GM23338 (cell line): ENCODE measurements around the gene FOXD2. TPM values are rescaled to one million over a fixed set of nuclear protein-coding genes. Genes with fewer than 3 reads are reported as not detected.

Experiments used
- ATAC-seq: fragments of 200-7000 bp; cut with Tn5 transposase; 3 replicates; pipeline ENCODE4 v1.9.1; 2020
- DNase-seq: peaks from one replicate; pipeline ENCODE4 v3.0.0-alpha.2; 2015; ENCODE audit warnings: low spot score
- H2AFZ ChIP-seq: fragments of 200-600 bp; sonication (generic); 2 replicates; pipeline ENCODE4 v1.8.0; 2016; ENCODE audit warnings: antibody characterized with exemption, mild to moderate bottlenecking, moderate library complexity
- H3F3A ChIP-seq: fragments of 200-600 bp; sonication (generic); replicated peaks from 2 replicates; pipeline ENCODE4 v1.8.0; 2017; ENCODE audit warnings: antibody characterized with exemption, mixed run types, low read depth
- H3K27ac ChIP-seq: fragments of 200-600 bp; sonication (generic); 2 replicates; pipeline ENCODE4 v1.6.1; 2016; ENCODE audit warnings: low read depth
- H3K27me3 ChIP-seq: fragments of 200-600 bp; sonication (generic); 2 replicates; pipeline ENCODE4 v1.8.0; 2016; ENCODE audit warnings: mild to moderate bottlenecking, mixed run types, moderate library complexity; ENCODE audit not compliant: insufficient read depth
- H3K36me3 ChIP-seq: fragments of 200-600 bp; sonication (generic); 2 replicates; pipeline ENCODE4 v1.8.0; 2016; ENCODE audit warnings: mild to moderate bottlenecking; ENCODE audit not compliant: insufficient read depth
- H3K4me1 ChIP-seq: fragments of 200-600 bp; sonication (generic); 2 replicates; pipeline ENCODE4 v1.8.0; 2016; ENCODE audit warnings: mild to moderate bottlenecking, moderate library complexity; ENCODE audit not compliant: insufficient read depth
- H3K4me2 ChIP-seq: fragments of 200-600 bp; sonication (generic); 2 replicates; pipeline ENCODE4 v1.7.1; 2017; ENCODE audit warnings: mixed run types
- H3K4me3 ChIP-seq: fragments of 200-600 bp; sonication (generic); 2 replicates; pipeline ENCODE4 v1.6.1; 2016; ENCODE audit warnings: mixed run types
- H3K79me2 ChIP-seq: fragments of 200-600 bp; sonication (generic); replicated peaks from 2 replicates; pipeline ENCODE4 v1.8.0; 2017; ENCODE audit warnings: mild to moderate bottlenecking; ENCODE audit not compliant: insufficient read depth
- H3K9me2 ChIP-seq: fragments of 200-600 bp; sonication (generic); 2 replicates; pipeline ENCODE4 v1.8.0; 2017; ENCODE audit not compliant: insufficient read depth
- H4K20me1 ChIP-seq: fragments of 200-600 bp; sonication (generic); replicated peaks from 2 replicates; pipeline ENCODE4 v1.8.0; 2017; ENCODE audit warnings: mild to moderate bottlenecking; ENCODE audit not compliant: insufficient read depth
- H3K27ac Mint-ChIP-seq: 2 replicates; pipeline ENCODE4 v1.8.0; 2020; ENCODE audit warnings: inconsistent platforms, mild to moderate bottlenecking, moderate library complexity, mixed read lengths
- H3K27me3 Mint-ChIP-seq: 3 replicates; pipeline ENCODE4 v1.8.0; 2022; ENCODE audit warnings: low read depth, mild to moderate bottlenecking, moderate library complexity, mixed read lengths, inconsistent platforms; ENCODE audit not compliant: insufficient read depth, poor library complexity
- H3K36me3 Mint-ChIP-seq: 3 replicates; pipeline ENCODE4 v1.8.0; 2021; ENCODE audit warnings: low read depth, mild to moderate bottlenecking, inconsistent platforms, moderate library complexity, mixed read lengths
- H3K4me1 Mint-ChIP-seq: 3 replicates; pipeline ENCODE4 v1.8.0; 2020; ENCODE audit warnings: mild to moderate bottlenecking, inconsistent platforms, mixed read lengths
- H3K4me3 Mint-ChIP-seq: 3 replicates; pipeline ENCODE4 v1.8.0; 2021; ENCODE audit warnings: moderate library complexity, mild to moderate bottlenecking, inconsistent platforms, mixed read lengths
- H3K9me3 Mint-ChIP-seq: 3 replicates; pipeline ENCODE4 v1.8.0; 2020; ENCODE audit warnings: moderate library complexity, mild to moderate bottlenecking, inconsistent platforms, mixed read lengths
- CREB1 ChIP-seq: fragments of 250-450 bp; sonication (Bioruptor Pico); IDR thresholded peaks from 2 replicates; pipeline ENCODE4 v1.5.0; 2020; ENCODE audit warnings: low read depth, mild to moderate bottlenecking, moderate library complexity
- EZH2 ChIP-seq: fragments of 200-600 bp; sonication (generic); IDR thresholded peaks from one replicate; pipeline ENCODE4 v1.8.0; 2017; ENCODE audit warnings: antibody characterized with exemption, mild to moderate bottlenecking, low read depth; ENCODE audit not compliant: unreplicated experiment
- EZH2phosphoT487 ChIP-seq: fragments of 200-600 bp; sonication (generic); IDR thresholded peaks from one replicate; pipeline ENCODE4 v1.8.1; 2018; ENCODE audit warnings: antibody characterized with exemption; ENCODE audit not compliant: unreplicated experiment
- NANOG ChIP-seq: IDR thresholded peaks from 2 replicates; pipeline ENCODE4 v1.6.1; 2016; ENCODE audit warnings: antibody characterized with exemption, borderline replicate concordance
- POLR2AphosphoS5 ChIP-seq: IDR thresholded peaks from 2 replicates; pipeline ENCODE4 v1.6.1; 2016; ENCODE audit warnings: antibody characterized with exemption, low read depth
- STAT1 ChIP-seq: IDR thresholded peaks from one replicate; pipeline ENCODE4 v1.6.1; 2016; ENCODE audit warnings: antibody characterized with exemption; ENCODE audit not compliant: unreplicated experiment
- ZNF114 ChIP-seq: fragments of 250-450 bp; sonication (Bioruptor Pico); IDR thresholded peaks from 2 replicates; pipeline ENCODE4 v1.5.0; 2020; ENCODE audit warnings: mild to moderate bottlenecking, moderate library complexity
- ZNF331 ChIP-seq: fragments of 250-450 bp; sonication (Bioruptor Pico); IDR thresholded peaks from 2 replicates; pipeline ENCODE4 v1.5.0; 2020; ENCODE audit warnings: low read depth, mild to moderate bottlenecking, moderate library complexity
- polyA plus RNA-seq: library from polyadenylated mRNA; unstranded; fragments of >200 nt; fragmentation: Nextera tagmentation; extraction: Ambion mirVana; gene quantifications from 2 replicates; pipeline ENCODE4 v1.2.1, GENCODE V29; 2016
- total RNA-seq: library from RNA; depleted of rRNA; stranded (reverse); fragments of >200 nt; shearing (Covaris generic); gene quantifications from 2 replicates; pipeline ENCODE4 v1.2.3, GENCODE V29; 2014
- TF ChIP-seq, protein P1 (sequence below): IDR thresholded peaks from one replicate; pipeline ENCODE4 v1.6.1; 2018; ENCODE audit warnings: antibody characterized with exemption; ENCODE audit not compliant: unreplicated experiment
- TF ChIP-seq, protein P2 (sequence below): fragments of 250-450 bp; sonication (Bioruptor Pico); IDR thresholded peaks from 2 replicates; pipeline ENCODE4 v1.5.0; 2020; ENCODE audit warnings: mild to moderate bottlenecking, moderate library complexity
- TF ChIP-seq, protein P3 (sequence below), 2 experiments: fragments of 200-600 bp in 1 of 2; sonication (generic) in 1 of 2; conservative IDR thresholded peaks; 2 replicates each; pipeline versions ENCODE4 v1.5.1 to v1.6.1; 2016 to 2017; ENCODE audit warnings: antibody characterized with exemption in 2 of 2, low read depth in 2 of 2, mild to moderate bottlenecking in 2 of 2, moderate library complexity in 1 of 2

FOXD2 gene
- total and polyA plus RNA-seq, 2 experiments from 2014 or later: 0.28 TPM; not detected in 1

DNA sequence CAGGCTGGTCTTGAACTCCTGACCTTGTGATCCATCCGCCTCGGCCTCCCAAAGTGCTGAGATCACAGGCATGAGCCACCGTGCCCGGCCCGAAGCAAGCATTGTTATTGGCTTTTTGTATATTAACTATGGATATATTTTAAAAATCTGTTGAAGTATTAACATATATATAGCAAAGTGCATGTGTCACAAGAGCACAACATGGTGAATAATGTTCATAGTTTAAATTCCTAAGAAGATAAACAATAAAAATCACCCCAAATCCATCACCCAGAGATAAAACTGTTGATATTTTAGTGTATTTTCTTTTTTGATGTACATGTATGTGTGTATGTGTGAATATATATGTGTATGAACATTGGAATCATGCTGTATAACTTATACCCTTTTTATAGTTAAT is 30.9 kb upstream of the FOXD2 start (continued):
- TF ChIP-seq, protein P1, sequence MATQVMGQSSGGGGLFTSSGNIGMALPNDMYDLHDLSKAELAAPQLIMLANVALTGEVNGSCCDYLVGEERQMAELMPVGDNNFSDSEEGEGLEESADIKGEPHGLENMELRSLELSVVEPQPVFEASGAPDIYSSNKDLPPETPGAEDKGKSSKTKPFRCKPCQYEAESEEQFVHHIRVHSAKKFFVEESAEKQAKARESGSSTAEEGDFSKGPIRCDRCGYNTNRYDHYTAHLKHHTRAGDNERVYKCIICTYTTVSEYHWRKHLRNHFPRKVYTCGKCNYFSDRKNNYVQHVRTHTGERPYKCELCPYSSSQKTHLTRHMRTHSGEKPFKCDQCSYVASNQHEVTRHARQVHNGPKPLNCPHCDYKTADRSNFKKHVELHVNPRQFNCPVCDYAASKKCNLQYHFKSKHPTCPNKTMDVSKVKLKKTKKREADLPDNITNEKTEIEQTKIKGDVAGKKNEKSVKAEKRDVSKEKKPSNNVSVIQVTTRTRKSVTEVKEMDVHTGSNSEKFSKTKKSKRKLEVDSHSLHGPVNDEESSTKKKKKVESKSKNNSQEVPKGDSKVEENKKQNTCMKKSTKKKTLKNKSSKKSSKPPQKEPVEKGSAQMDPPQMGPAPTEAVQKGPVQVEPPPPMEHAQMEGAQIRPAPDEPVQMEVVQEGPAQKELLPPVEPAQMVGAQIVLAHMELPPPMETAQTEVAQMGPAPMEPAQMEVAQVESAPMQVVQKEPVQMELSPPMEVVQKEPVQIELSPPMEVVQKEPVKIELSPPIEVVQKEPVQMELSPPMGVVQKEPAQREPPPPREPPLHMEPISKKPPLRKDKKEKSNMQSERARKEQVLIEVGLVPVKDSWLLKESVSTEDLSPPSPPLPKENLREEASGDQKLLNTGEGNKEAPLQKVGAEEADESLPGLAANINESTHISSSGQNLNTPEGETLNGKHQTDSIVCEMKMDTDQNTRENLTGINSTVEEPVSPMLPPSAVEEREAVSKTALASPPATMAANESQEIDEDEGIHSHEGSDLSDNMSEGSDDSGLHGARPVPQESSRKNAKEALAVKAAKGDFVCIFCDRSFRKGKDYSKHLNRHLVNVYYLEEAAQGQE: no peak
- TF ChIP-seq POLR2AphosphoS5 (no peak), EZH2 (no peak), ZNF331 (CRISPR knock-in tag) (no peak), EZH2phosphoT487 (no peak)

DNA sequence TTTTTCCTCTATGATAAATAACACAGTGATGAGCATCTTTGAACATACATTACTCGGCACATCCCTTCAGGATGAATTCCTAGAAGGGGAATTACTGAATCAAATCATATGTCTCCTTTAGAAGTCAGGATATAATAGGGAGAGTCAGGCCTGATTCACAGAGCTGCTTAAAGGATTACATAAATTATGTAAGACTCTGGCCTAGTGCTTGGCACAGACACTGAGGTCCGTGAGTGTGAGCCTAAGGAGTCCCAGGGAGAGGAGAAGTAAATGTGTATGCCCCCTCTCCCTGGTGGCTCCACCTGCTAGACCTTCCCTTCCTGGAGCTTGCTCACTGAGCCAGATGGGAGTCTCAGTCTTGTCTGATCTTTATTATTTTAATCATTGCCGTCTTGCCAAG is 30.4 kb upstream of the FOXD2 start:
- Mint-ChIP-seq H3K4me3 (no peak overlapping the region), H3K4me1 (peaks cover 2% of the 10 kb centered on the region; the same call in 1 of the 3 replicates), H3K9me3 (no peaks in the 10 kb centered on the region), H3K27me3 (peaks cover 8% of the 10 kb centered on the region), H3K27ac (no peak overlapping the region), H3K36me3 (no peaks in the 10 kb centered on the region)
- ATAC-seq: no peak
- Histone ChIP-seq H3K36me3 (no peaks in the 10 kb centered on the region), H3K4me3 (no peak overlapping the region), H3K4me2 (no peak overlapping the region), H3K79me2 (no peaks in the 10 kb centered on the region), H2AFZ (no peak overlapping the region), H3K4me1 (no peaks in the 10 kb centered on the region), H3K27me3 (0 out of 2 replicates have a peak, but pooled peaks cover 3% of the 10 kb centered on the region), H4K20me1 (no peaks in the 10 kb centered on the region), H3K9me2 (no peaks in the 10 kb centered on the region), H3K27ac (no peak overlapping the region), H3F3A (no peaks in the 10 kb centered on the region)
- no peak for DNase-seq
- TF ChIP-seq EZH2phosphoT487 (no peak), ZNF114 (no peak), ZNF331 (CRISPR knock-in tag) (no peak), CREB1 (CRISPR knock-in tag) (no peak), NANOG (no peak), POLR2AphosphoS5 (no peak), STAT1 (no peak)
- TF ChIP-seq, protein P2, sequence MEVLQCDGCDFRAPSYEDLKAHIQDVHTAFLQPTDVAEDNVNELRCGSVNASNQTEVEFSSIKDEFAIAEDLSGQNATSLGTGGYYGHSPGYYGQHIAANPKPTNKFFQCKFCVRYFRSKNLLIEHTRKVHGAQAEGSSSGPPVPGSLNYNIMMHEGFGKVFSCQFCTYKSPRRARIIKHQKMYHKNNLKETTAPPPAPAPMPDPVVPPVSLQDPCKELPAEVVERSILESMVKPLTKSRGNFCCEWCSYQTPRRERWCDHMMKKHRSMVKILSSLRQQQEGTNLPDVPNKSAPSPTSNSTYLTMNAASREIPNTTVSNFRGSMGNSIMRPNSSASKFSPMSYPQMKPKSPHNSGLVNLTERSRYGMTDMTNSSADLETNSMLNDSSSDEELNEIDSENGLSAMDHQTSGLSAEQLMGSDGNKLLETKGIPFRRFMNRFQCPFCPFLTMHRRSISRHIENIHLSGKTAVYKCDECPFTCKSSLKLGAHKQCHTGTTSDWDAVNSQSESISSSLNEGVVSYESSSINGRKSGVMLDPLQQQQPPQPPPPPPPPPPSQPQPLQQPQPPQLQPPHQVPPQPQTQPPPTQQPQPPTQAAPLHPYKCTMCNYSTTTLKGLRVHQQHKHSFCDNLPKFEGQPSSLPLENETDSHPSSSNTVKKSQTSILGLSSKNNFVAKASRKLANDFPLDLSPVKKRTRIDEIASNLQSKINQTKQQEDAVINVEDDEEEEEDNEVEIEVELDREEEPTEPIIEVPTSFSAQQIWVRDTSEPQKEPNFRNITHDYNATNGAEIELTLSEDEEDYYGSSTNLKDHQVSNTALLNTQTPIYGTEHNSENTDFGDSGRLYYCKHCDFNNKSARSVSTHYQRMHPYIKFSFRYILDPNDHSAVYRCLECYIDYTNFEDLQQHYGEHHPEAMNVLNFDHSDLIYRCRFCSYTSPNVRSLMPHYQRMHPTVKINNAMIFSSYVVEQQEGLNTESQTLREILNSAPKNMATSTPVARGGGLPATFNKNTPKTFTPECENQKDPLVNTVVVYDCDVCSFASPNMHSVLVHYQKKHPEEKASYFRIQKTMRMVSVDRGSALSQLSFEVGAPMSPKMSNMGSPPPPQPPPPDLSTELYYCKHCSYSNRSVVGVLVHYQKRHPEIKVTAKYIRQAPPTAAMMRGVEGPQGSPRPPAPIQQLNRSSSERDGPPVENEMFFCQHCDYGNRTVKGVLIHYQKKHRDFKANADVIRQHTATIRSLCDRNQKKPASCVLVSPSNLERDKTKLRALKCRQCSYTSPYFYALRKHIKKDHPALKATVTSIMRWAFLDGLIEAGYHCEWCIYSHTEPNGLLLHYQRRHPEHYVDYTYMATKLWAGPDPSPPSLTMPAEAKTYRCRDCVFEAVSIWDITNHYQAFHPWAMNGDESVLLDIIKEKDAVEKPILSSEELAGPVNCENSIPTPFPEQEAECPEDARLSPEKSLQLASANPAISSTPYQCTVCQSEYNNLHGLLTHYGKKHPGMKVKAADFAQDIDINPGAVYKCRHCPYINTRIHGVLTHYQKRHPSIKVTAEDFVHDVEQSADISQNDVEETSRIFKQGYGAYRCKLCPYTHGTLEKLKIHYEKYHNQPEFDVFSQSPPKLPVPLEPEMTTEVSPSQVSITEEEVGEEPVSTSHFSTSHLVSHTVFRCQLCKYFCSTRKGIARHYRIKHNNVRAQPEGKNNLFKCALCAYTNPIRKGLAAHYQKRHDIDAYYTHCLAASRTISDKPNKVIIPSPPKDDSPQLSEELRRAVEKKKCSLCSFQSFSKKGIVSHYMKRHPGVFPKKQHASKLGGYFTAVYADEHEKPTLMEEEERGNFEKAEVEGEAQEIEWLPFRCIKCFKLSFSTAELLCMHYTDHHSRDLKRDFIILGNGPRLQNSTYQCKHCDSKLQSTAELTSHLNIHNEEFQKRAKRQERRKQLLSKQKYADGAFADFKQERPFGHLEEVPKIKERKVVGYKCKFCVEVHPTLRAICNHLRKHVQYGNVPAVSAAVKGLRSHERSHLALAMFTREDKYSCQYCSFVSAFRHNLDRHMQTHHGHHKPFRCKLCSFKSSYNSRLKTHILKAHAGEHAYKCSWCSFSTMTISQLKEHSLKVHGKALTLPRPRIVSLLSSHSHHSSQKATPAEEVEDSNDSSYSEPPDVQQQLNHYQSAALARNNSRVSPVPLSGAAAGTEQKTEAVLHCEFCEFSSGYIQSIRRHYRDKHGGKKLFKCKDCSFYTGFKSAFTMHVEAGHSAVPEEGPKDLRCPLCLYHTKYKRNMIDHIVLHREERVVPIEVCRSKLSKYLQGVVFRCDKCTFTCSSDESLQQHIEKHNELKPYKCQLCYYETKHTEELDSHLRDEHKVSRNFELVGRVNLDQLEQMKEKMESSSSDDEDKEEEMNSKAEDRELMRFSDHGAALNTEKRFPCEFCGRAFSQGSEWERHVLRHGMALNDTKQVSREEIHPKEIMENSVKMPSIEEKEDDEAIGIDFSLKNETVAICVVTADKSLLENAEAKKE (CRISPR knock-in tag): no peak
- TF ChIP-seq, protein P3, sequence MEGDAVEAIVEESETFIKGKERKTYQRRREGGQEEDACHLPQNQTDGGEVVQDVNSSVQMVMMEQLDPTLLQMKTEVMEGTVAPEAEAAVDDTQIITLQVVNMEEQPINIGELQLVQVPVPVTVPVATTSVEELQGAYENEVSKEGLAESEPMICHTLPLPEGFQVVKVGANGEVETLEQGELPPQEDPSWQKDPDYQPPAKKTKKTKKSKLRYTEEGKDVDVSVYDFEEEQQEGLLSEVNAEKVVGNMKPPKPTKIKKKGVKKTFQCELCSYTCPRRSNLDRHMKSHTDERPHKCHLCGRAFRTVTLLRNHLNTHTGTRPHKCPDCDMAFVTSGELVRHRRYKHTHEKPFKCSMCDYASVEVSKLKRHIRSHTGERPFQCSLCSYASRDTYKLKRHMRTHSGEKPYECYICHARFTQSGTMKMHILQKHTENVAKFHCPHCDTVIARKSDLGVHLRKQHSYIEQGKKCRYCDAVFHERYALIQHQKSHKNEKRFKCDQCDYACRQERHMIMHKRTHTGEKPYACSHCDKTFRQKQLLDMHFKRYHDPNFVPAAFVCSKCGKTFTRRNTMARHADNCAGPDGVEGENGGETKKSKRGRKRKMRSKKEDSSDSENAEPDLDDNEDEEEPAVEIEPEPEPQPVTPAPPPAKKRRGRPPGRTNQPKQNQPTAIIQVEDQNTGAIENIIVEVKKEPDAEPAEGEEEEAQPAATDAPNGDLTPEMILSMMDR (conservative IDR thresholded peaks at IDR 0.05; ENCODE audit: low read depth in 2 of 2): no peak
